A549 (cell line): ENCODE data around the gene MTERF2.
"Not testable (repeated sequence)": the region's sequence is repeated elsewhere in the genome, so short reads cannot be mapped to it uniquely, and the experiment has no call there.

ENCODE experiments used
- JUN ChIP-seq, 2 experiments: fragments of >200 bp; sonication (Bioruptor Twin); formaldehyde crosslinking; IDR thresholded peaks; 2 replicates in 1 of 2; 3 replicates in 1 of 2; pipeline ENCODE4 v1.6.1; 2016 to 2017
- TF ChIP-seq, protein P1 (sequence below): fragments of >200 bp; sonication (Bioruptor Twin); formaldehyde crosslinking; IDR thresholded peaks from 3 replicates; pipeline ENCODE4 v1.5.1; 2016
- TF ChIP-seq, protein P2 (sequence below): fragments of 250-450 bp; sonication (Bioruptor Pico); IDR thresholded peaks from 2 replicates; pipeline ENCODE4 v1.5.0; 2021; ENCODE audit warnings: mild to moderate bottlenecking, moderate library complexity, borderline replicate concordance

DNA sequence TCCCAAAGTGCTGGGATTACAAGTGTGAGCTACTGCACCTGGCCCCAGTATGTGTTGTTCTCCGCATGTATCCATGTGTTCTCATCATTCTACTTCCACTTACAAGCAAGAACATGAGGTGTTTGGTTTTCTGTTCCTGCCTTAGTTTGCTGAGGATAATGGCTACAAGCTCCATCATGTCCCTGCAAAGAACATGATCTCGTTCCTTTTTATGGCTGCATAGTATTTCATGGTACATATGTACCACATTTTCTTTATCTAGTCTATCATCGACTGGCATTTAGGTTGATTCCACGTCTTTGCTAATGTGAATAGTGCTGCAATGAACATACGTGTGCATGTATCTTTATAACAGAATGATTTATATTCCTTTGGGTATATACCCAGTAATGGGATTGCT, 9.2 kb upstream of the MTERF2 start:
- TF ChIP-seq JUN (IDR thresholded peaks at IDR 0.05): not testable (repeated sequence)
- TF ChIP-seq, protein P1, sequence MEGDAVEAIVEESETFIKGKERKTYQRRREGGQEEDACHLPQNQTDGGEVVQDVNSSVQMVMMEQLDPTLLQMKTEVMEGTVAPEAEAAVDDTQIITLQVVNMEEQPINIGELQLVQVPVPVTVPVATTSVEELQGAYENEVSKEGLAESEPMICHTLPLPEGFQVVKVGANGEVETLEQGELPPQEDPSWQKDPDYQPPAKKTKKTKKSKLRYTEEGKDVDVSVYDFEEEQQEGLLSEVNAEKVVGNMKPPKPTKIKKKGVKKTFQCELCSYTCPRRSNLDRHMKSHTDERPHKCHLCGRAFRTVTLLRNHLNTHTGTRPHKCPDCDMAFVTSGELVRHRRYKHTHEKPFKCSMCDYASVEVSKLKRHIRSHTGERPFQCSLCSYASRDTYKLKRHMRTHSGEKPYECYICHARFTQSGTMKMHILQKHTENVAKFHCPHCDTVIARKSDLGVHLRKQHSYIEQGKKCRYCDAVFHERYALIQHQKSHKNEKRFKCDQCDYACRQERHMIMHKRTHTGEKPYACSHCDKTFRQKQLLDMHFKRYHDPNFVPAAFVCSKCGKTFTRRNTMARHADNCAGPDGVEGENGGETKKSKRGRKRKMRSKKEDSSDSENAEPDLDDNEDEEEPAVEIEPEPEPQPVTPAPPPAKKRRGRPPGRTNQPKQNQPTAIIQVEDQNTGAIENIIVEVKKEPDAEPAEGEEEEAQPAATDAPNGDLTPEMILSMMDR: not testable (repeated sequence)
- TF ChIP-seq, protein P2, sequence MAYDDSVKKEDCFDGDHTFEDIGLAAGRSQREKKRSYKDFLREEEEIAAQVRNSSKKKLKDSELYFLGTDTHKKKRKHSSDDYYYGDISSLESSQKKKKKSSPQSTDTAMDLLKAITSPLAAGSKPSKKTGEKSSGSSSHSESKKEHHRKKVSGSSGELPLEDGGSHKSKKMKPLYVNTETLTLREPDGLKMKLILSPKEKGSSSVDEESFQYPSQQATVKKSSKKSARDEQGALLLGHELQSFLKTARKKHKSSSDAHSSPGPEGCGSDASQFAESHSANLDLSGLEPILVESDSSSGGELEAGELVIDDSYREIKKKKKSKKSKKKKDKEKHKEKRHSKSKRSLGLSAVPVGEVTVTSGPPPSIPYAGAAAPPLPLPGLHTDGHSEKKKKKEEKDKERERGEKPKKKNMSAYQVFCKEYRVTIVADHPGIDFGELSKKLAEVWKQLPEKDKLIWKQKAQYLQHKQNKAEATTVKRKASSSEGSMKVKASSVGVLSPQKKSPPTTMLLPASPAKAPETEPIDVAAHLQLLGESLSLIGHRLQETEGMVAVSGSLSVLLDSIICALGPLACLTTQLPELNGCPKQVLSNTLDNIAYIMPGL: not testable (repeated sequence)
